Liver (tissue), 3 donors: Measurements from ENCODE around the gene GPI.

Source experiments
- CTCF ChIP-seq: fragments of 150-350 bp; IDR thresholded peaks from 2 replicates; pipeline ENCODE4 v1.5.1; 2017; ENCODE audit warnings: improper control_type of control experiment, low read depth, low read length; ENCODE audit not compliant: missing input control
- EGR1 ChIP-seq, 2 donors: IDR thresholded peaks; 2 replicates each; pipeline ENCODE4 v1.6.1; 2016 to 2018; ENCODE audit warnings: antibody characterized with exemption in 2 of 2, low read depth in 2 of 2
- FOXA1 ChIP-seq: IDR thresholded peaks from 2 replicates; pipeline ENCODE4 v1.6.1; 2016; ENCODE audit warnings: antibody characterized with exemption
- GABPA ChIP-seq, 2 donors: IDR thresholded peaks in 1 of 2; conservative IDR thresholded peaks in 1 of 2; 2 replicates each; pipeline ENCODE4 v1.6.1; 2016; ENCODE audit warnings: antibody characterized with exemption in 2 of 2, mild to moderate bottlenecking in 1 of 2, moderate library complexity in 1 of 2
- JUND ChIP-seq, 2 donors: IDR thresholded peaks; 2 replicates each; pipeline ENCODE4 v1.6.1; 2016; ENCODE audit warnings: antibody characterized with exemption in 2 of 2
- MAX ChIP-seq: IDR thresholded peaks from 2 replicates; pipeline ENCODE4 v1.6.1; 2016; ENCODE audit warnings: antibody characterized with exemption
- REST ChIP-seq: IDR thresholded peaks from 2 replicates; pipeline ENCODE4 v1.6.1; 2016; ENCODE audit warnings: antibody characterized with exemption, mild to moderate bottlenecking
- YY1 ChIP-seq: IDR thresholded peaks from 2 replicates; pipeline ENCODE4 v1.6.1; 2016; ENCODE audit warnings: antibody characterized with exemption, mild to moderate bottlenecking
- TF ChIP-seq, protein P1 (sequence below): IDR thresholded peaks from 2 replicates; pipeline ENCODE4 v1.6.1; 2016; ENCODE audit warnings: antibody characterized with exemption
- TF ChIP-seq, protein P2 (sequence below): IDR thresholded peaks from 2 replicates; pipeline ENCODE4 v1.6.1; 2016; ENCODE audit warnings: antibody characterized with exemption
- donor health status: healthy.
- donor health status: healthy.

- no peak for TF ChIP-seq CTCF
- no peak for TF ChIP-seq REST
- TF ChIP-seq MAX: no peak
- TF ChIP-seq GABPA (IDR thresholded peaks at IDR 0.05 in 1 of 2, conservative IDR thresholded peaks at IDR 0.05 in 1 of 2): no peak
- TF ChIP-seq JUND (IDR thresholded peaks at IDR 0.05): no peak
- no peak for TF ChIP-seq FOXA1
- TF ChIP-seq, protein P1, sequence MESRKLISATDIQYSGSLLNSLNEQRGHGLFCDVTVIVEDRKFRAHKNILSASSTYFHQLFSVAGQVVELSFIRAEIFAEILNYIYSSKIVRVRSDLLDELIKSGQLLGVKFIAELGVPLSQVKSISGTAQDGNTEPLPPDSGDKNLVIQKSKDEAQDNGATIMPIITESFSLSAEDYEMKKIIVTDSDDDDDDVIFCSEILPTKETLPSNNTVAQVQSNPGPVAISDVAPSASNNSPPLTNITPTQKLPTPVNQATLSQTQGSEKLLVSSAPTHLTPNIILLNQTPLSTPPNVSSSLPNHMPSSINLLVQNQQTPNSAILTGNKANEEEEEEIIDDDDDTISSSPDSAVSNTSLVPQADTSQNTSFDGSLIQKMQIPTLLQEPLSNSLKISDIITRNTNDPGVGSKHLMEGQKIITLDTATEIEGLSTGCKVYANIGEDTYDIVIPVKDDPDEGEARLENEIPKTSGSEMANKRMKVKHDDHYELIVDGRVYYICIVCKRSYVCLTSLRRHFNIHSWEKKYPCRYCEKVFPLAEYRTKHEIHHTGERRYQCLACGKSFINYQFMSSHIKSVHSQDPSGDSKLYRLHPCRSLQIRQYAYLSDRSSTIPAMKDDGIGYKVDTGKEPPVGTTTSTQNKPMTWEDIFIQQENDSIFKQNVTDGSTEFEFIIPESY: no peak
- no peak for TF ChIP-seq YY1
- TF ChIP-seq, protein P2, sequence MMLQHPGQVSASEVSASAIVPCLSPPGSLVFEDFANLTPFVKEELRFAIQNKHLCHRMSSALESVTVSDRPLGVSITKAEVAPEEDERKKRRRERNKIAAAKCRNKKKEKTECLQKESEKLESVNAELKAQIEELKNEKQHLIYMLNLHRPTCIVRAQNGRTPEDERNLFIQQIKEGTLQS: no peak
- TF ChIP-seq EGR1 (IDR thresholded peaks at IDR 0.05; ENCODE audit: low read depth in 2 of 2): no peak
Measured at GRCh38 chr19:34375598-34375997, 10.6 kb downstream of the GPI start.
